ENCODE results near the gene APEH. TPM values are rescaled to one million over a fixed set of nuclear protein-coding genes. Genes with fewer than 3 reads are reported as not detected.

Gene APEH
- total and polyA plus RNA-seq, 2 of the 13 experiments (the other 11 are each of a cell fraction or from before 2014, with no cell fraction given): 116 to 130 TPM

DNA sequence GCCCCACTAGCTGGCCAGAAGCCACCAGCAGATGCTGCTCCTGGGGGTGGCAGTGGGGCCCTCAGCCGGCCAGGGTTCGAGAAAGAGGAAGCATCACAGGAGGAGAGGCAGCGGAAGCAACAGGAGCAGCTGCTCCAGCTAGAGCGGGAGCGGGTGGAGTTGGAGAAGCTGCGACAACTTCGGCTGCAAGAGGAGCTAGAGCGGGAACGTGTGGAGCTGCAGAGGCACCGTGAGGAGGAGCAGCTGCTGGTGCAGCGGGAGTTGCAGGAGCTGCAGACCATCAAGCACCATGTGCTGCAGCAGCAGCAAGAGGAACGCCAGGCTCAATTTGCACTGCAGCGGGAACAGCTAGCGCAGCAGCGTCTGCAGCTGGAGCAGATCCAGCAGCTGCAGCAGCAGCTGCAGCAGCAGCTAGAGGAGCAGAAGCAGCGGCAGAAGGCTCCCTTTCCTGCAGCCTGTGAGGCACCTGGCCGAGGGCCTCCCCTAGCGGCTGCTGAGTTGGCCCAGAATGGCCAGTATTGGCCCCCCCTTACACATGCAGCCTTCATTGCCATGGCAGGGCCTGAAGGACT lies 17.5 kb upstream of the APEH start (continued):
- TF ChIP-seq MED1 (CRISPR knock-in tag; IDR thresholded peaks at IDR 0.05) (no peak), HNF4A (CRISPR knock-in tag; IDR thresholded peaks at IDR 0.05) (no peak), PHF5A (CRISPR knock-in tag; IDR thresholded peaks at IDR 0.05; ENCODE audit: low read depth, unreplicated experiment) (no peak), AGO2 (optimal IDR thresholded peaks at IDR 0.05; ENCODE audit: low read depth, low read length) (no peak), THAP11 (CRISPR knock-in tag; IDR thresholded peaks at IDR 0.05) (no peak), ZBTB20 (CRISPR knock-in tag; IDR thresholded peaks at IDR 0.05; ENCODE audit: borderline replicate concordance, low read depth) (no peak)
- TF ChIP-seq, protein P1, sequence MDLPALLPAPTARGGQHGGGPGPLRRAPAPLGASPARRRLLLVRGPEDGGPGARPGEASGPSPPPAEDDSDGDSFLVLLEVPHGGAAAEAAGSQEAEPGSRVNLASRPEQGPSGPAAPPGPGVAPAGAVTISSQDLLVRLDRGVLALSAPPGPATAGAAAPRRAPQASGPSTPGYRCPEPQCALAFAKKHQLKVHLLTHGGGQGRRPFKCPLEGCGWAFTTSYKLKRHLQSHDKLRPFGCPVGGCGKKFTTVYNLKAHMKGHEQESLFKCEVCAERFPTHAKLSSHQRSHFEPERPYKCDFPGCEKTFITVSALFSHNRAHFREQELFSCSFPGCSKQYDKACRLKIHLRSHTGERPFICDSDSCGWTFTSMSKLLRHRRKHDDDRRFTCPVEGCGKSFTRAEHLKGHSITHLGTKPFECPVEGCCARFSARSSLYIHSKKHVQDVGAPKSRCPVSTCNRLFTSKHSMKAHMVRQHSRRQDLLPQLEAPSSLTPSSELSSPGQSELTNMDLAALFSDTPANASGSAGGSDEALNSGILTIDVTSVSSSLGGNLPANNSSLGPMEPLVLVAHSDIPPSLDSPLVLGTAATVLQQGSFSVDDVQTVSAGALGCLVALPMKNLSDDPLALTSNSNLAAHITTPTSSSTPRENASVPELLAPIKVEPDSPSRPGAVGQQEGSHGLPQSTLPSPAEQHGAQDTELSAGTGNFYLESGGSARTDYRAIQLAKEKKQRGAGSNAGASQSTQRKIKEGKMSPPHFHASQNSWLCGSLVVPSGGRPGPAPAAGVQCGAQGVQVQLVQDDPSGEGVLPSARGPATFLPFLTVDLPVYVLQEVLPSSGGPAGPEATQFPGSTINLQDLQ (CRISPR knock-in tag; IDR thresholded peaks at IDR 0.05): no peak
- TF ChIP-seq, protein P2, sequence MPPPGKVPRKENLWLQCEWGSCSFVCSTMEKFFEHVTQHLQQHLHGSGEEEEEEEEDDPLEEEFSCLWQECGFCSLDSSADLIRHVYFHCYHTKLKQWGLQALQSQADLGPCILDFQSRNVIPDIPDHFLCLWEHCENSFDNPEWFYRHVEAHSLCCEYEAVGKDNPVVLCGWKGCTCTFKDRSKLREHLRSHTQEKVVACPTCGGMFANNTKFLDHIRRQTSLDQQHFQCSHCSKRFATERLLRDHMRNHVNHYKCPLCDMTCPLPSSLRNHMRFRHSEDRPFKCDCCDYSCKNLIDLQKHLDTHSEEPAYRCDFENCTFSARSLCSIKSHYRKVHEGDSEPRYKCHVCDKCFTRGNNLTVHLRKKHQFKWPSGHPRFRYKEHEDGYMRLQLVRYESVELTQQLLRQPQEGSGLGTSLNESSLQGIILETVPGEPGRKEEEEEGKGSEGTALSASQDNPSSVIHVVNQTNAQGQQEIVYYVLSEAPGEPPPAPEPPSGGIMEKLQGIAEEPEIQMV (CRISPR knock-in tag; IDR thresholded peaks at IDR 0.05; ENCODE audit: low read depth): no peak
